ENCODE results near the gene BRK1. TPM values are rescaled to one million over a fixed set of nuclear protein-coding genes. Genes with fewer than 3 reads are reported as not detected.

The BRK1 gene
- total and polyA plus RNA-seq, 4 donors: 28.3 to 82.2 (median 67.9) TPM

GRCh38 chr3:10149226-10149625, 33.8 kb downstream of the BRK1 start:
- H3K4me3 ChIP-seq (ENCODE audit: low read depth in 1 of 3, low read length in 3 of 3): no peak overlapping the region
- no peaks in the 10 kb centered on the region for H3K9me3 ChIP-seq (ENCODE audit: control insufficient read depth in 4 of 4, low read length in 3 of 4)
- H3K36me3 ChIP-seq (ENCODE audit: control insufficient read depth in 4 of 4, insufficient read depth in 3 of 4, low read depth in 1 of 4, low read length in 3 of 4): peaks cover 15 to 28% (median 21%) of the 10 kb centered on the region in 4 donors
- peaks cover 0 to 8% (median 2%) of the 10 kb centered on the region in 4 donors for H3K4me1 ChIP-seq (ENCODE audit: control insufficient read depth in 4 of 4, insufficient read depth in 4 of 4, low read length in 3 of 4)
- H3K27me3 ChIP-seq (ENCODE audit: control insufficient read depth in 4 of 4, insufficient read depth in 4 of 4, low read length in 3 of 4): no peaks in the 10 kb centered on the region
- 92% methylated on average over 8 of the region's 8 CpGs for WGBS
- no peak for DNase-seq (ENCODE audit: low spot score)
- no peak overlapping the region for H3K27ac ChIP-seq (ENCODE audit: low read depth in 1 of 2, low read length in 2 of 2)
- TF ChIP-seq YY1 (IDR thresholded peaks at IDR 0.05) (no peak), FOXA2 (IDR thresholded peaks at IDR 0.05) (no peak), FOXA1 (IDR thresholded peaks at IDR 0.05) (no peak), NR2F2 (IDR thresholded peaks at IDR 0.05) (no peak), HNF4A (conservative IDR thresholded peaks at IDR 0.05) (no peak), EGR1 (IDR thresholded peaks at IDR 0.05; ENCODE audit: low read depth in 2 of 2) (no peak), RXRA (IDR thresholded peaks at IDR 0.05) (no peak), TAF1 (conservative IDR thresholded peaks at IDR 0.05) (no peak), SP1 (IDR thresholded peaks at IDR 0.05) (no peak), REST (IDR thresholded peaks at IDR 0.05) (no peak), GABPA (IDR thresholded peaks at IDR 0.05 in 1 of 2, conservative IDR thresholded peaks at IDR 0.05 in 1 of 2) (no peak), RAD21 (IDR thresholded peaks at IDR 0.05) (no peak), CTCF (IDR thresholded peaks at IDR 0.05; ENCODE audit: low read depth, low read length, missing input control) (no peak), MAX (IDR thresholded peaks at IDR 0.05) (no peak), ZBTB33 (IDR thresholded peaks at IDR 0.05) (no peak), ATF3 (IDR thresholded peaks at IDR 0.05) (no peak), JUND (IDR thresholded peaks at IDR 0.05) (no peak)
- no peak overlapping the region for H3K9ac ChIP-seq (ENCODE audit: low read depth in 1 of 2, low read length in 2 of 2)

Measured in liver (tissue), 9 donors.